GM12878 (cell line): ENCODE results near the gene ECEL1. TPM values are rescaled to one million over a fixed set of nuclear protein-coding genes. Genes with fewer than 3 reads are reported as not detected.
"Not testable (repeated sequence)": the region's sequence is repeated elsewhere in the genome, so short reads cannot be mapped to it uniquely, and the experiment has no call there.

ENCODE experiments used
- ATAC-seq: fragments of 200-7000 bp; cut with Tn5 transposase; 3 replicates; pipeline ENCODE4 v1.9.1; 2020; ENCODE audit warnings: mild to moderate bottlenecking, moderate library complexity
- BruUV-seq: library from RNA; stranded (reverse); fragments of 400-500 nt; replicated peaks from 2 replicates; lab custom pipeline; 2021; lab: Mats Ljungman, UMichigan
- CTCF ChIA-PET: fragments of 300-600 bp; sonication (Branson Sonifier 250); formaldehyde crosslinking; extraction: SDS; loops from one replicate; lab custom pipeline; 2021; ENCODE audit warnings: inconsistent platforms; lab: Yijun Ruan, JAX
- POLR2A ChIA-PET: fragments of 350-600 bp; formaldehyde crosslinking; extraction: SDS; loops from one replicate; lab custom pipeline; 2021; ENCODE audit warnings: inconsistent platforms; lab: Charles Lee
- RAD21 ChIA-PET: fragments of 300-600 bp; sonication (Branson Sonifier 250); formaldehyde crosslinking; loops from one replicate; lab custom pipeline; 2023; ENCODE audit warnings: antibody characterized with exemption; ENCODE audit not compliant: unreplicated experiment; lab: Charles Lee
- SMC1A ChIA-PET: fragments of 300-600 bp; sonication (Branson Sonifier 250); formaldehyde crosslinking; loops from one replicate; lab custom pipeline; 2023; ENCODE audit not compliant: unreplicated experiment, uncharacterized antibody; lab: Charles Lee
- DNase-seq: peaks from one replicate; pipeline ENCODE4 v3.0.0-alpha.2; 2011; ENCODE audit warnings: low read depth, low spot score
- FAIRE-seq: peaks from 3 replicates; lab custom pipeline; 2011; peaks lifted over from hg19 to GRCh38; lab: Jason Lieb, UNC
- H2AFZ ChIP-seq: 2 replicates; pipeline ENCODE4 v1.6.0; 2011; ENCODE audit warnings: low read depth, low read length, control low read depth; ENCODE audit not compliant: control insufficient read depth
- H3K27ac ChIP-seq: 2 replicates; pipeline ENCODE4 v1.5.1; 2011; ENCODE audit warnings: control low read depth; ENCODE audit not compliant: control insufficient read depth, insufficient read depth
- H3K27me3 ChIP-seq, 2 experiments: replicated peaks in 1 of 2; 2 replicates each; pipeline versions ENCODE4 v1.6.0 to v1.6.1; 2011; ENCODE audit warnings: low read length in 1 of 2; ENCODE audit not compliant: control insufficient read depth in 2 of 2, insufficient read depth in 2 of 2
- H3K36me3 ChIP-seq, 2 experiments: 2 replicates each; pipeline ENCODE4 v1.5.1; 2011; ENCODE audit warnings: low read length in 1 of 2; ENCODE audit not compliant: control insufficient read depth in 2 of 2, insufficient read depth in 2 of 2
- H3K4me1 ChIP-seq: 2 replicates; pipeline ENCODE4 v1.6.1; 2011; ENCODE audit warnings: mild to moderate bottlenecking, low read length, moderate library complexity, mixed read lengths; ENCODE audit not compliant: control insufficient read depth, insufficient read depth
- H3K4me2 ChIP-seq: 2 replicates; pipeline ENCODE4 v1.6.0; 2011; ENCODE audit warnings: control low read depth; ENCODE audit not compliant: control insufficient read depth, insufficient read depth
- H3K4me3 ChIP-seq: fragments of 200-600 bp; sonication (generic); 2 replicates; pipeline ENCODE4 v1.5.1; 2016
- H3K79me2 ChIP-seq: 2 replicates; pipeline ENCODE4 v1.6.0; 2011; ENCODE audit warnings: low read length; ENCODE audit not compliant: control insufficient read depth, insufficient read depth
- H3K9ac ChIP-seq: 2 replicates; pipeline ENCODE4 v1.8.0; 2011; ENCODE audit warnings: low read length, control low read depth, mixed read lengths; ENCODE audit not compliant: control insufficient read depth, insufficient read depth
- H3K9me3 ChIP-seq: replicated peaks from 3 replicates; pipeline ENCODE4 v1.5.1; 2011; ENCODE audit warnings: mild to moderate bottlenecking, low read length; ENCODE audit not compliant: control insufficient read depth, insufficient read depth
- H4K20me1 ChIP-seq: 2 replicates; pipeline ENCODE4 v1.6.0; 2011; ENCODE audit not compliant: control insufficient read depth, insufficient read depth
- CBX5 ChIP-seq: sonication (generic); IDR thresholded peaks from 2 replicates; pipeline ENCODE4 v1.6.1; 2016; ENCODE audit warnings: low read depth, moderate library complexity, mild to moderate bottlenecking, inconsistent platforms
- GATAD2B ChIP-seq: fragments of 450-650 bp; conservative IDR thresholded peaks from 2 replicates; pipeline ENCODE4 v1.6.1; 2017; ENCODE audit warnings: low read depth, mild to moderate bottlenecking, moderate library complexity
- SMAD5 ChIP-seq: IDR thresholded peaks from 2 replicates; pipeline ENCODE4 v1.6.1; 2016; ENCODE audit warnings: antibody characterized with exemption, low read depth
- SMARCA5 ChIP-seq: fragments of 450-650 bp; IDR thresholded peaks from 2 replicates; pipeline ENCODE4 v1.6.1; 2017; ENCODE audit warnings: mild to moderate bottlenecking
- SRF ChIP-seq, 2 experiments: IDR thresholded peaks; 2 replicates each; pipeline ENCODE4 v1.6.1; 2011; ENCODE audit warnings: low read depth in 2 of 2, low read length in 2 of 2, mild to moderate bottlenecking in 1 of 2, moderate library complexity in 1 of 2
- STAT3 ChIP-seq: IDR thresholded peaks from 2 replicates; pipeline ENCODE4 v1.6.1; 2011; ENCODE audit warnings: low read depth, low read length, improper control_type of control experiment
- SUPT20H ChIP-seq: IDR thresholded peaks from 2 replicates; pipeline ENCODE4 v1.6.1; 2011; ENCODE audit warnings: low read depth, mild to moderate bottlenecking, low read length, moderate library complexity, borderline replicate concordance; ENCODE audit not compliant: control insufficient read depth
- WGBS: methylation state at CpG from one replicate; pipeline ENCODE4 v1.1.6; 2016; ENCODE audit warnings: low lambda C conversion rate; ENCODE audit not compliant: insufficient replicate concordance, insufficient coverage; ENCODE audit errors: missing lambda C conversion rate; 5-methylcytosine and 5-hydroxymethylcytosine counted together
- in situ Hi-C: fragments of 300-500 bp; cut with MboI; formaldehyde crosslinking; loops from 9 replicates; pipeline ENCODE4 v1.14.3; 2018; ENCODE audit warnings: mixed read lengths
- intact Hi-C: fragments of 100-400 bp; cut with micrococcal nuclease; formaldehyde crosslinking; loops from one replicate; pipeline ENCODE4 v1.14.2; 2022; ENCODE audit not compliant: unreplicated experiment
- polyA plus RNA-seq, 11 experiments: library from polyadenylated mRNA; depleted of rRNA in 4 of 11; unstranded in 6 of 11; stranded (reverse) in 5 of 11; fragments of >200 nt; fragmentation: Nextera tagmentation in 4 of 11; fragmentation: Illumina TruSeq in 1 of 11; extraction: Ambion mirVana in 4 of 11; extraction: Trizol in 1 of 11; gene quantifications; 1 replicate in 1 of 11; 2 replicates in 10 of 11; pipeline versions ENCODE4 v1.2.1 to v1.2.3, GENCODE V29; 2011 to 2016; ENCODE audit warnings: inconsistent platforms in 2 of 11, missing spikeins in 2 of 11, low read depth in 1 of 11
- total RNA-seq, 4 experiments: library from RNA; depleted of rRNA in 3 of 4; stranded (reverse); fragments of >200 nt in 3 of 4; fragmentation: Illumina TruSeq in 1 of 4; extraction: Trizol in 1 of 4; gene quantifications; 2 replicates each; pipeline versions ENCODE4 v1.2.1 to v1.2.3, GENCODE V29; 2013 to 2021
- TF ChIP-seq, protein P1 (sequence below): fragments of 450-650 bp; formaldehyde crosslinking; IDR thresholded peaks from 2 replicates; pipeline ENCODE4 v1.4.0; 2020; ENCODE audit warnings: mild to moderate bottlenecking, moderate library complexity

Gene ECEL1
- total and polyA plus RNA-seq, 10 of the 15 experiments (the other 5 are each of a cell fraction or from before 2014, with no cell fraction given): not detected

DNA sequence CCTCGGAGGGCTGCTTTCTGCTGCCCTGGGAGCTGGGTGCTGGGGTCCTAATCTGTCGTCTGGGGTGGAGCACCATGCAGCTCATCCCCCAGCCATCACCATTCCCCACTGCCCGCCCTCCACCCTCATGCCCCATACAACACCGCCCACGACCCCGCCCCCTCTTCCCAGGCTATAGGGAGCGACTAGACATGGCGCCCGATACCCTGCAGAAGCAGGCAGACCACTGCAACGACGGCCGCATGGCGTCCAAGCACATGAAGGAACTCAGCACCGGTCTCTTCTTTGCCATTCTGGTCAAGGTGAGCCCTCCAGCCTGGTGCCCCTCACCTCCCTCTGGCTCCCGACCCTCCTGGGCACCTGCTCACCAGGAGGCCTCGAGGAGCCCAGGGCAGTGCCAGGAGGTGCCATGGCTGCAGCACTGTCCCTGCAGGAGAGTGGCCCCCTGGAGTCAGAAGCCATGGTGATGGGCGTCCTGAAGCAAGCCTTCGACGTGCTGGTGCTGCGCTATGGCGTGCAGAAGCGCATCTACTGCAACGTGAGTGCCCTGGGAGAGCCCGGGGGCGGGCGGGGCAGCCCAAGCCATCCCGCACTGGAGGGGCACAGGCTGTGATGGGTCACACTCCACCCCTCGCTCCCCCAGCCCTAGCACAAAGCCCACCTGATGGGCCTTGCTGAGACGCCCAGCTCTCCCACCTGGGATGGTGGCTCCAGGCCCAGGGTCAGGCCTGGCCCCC, 42.3 kb downstream of the ECEL1 start:
- WGBS: 44% methylated on average over 23 of the region's 29 CpGs

DNA sequence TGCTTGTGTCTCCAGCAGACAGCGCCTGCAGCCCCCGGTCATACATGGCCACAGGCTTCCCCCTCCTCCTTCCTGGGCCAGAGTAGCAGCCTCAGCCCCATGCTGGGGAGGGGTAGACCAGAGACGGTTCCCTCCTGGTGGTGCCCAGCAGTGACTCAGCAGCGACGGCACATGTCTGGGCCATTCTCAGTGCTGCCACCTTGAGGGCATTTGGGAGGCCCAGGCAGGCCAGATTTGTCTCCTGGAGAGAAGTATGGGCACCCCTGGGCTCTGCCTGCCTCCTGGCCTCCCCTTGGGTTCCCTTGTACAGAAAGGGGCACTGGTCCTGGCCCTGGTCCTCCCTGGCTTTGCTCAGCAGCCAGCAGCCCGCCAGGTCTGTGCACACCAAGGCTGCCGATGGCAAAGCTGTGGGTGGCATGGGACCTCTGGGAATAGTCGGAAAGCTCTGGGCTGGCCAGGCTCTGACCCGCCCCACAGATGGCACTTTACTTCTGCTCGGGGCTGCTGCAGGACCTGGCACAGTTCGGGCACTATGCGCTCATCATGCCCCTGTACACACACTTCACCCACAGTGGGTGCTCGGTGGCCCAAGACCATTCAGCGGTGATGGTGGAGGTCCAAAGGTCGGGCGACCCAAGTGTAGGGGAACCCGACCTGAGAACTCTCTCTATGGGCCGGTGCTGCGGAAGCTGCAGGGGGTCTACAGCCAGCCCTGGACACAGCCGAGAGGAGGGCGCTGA, 43.1 kb downstream of the ECEL1 start:
- Histone ChIP-seq H3K9ac (no peak overlapping the region), H3K4me2 (no peak overlapping the region), H3K4me1 (no peaks in the 10 kb centered on the region; the same call in 1 of the 2 replicates), H3K79me2 (no peaks in the 10 kb centered on the region), H3K27me3 (no peaks in the 10 kb centered on the region; a peak in 1 of 4 replicates), H3K27ac (no peak overlapping the region), H4K20me1 (no peaks in the 10 kb centered on the region), H3K36me3 (no peaks in the 10 kb centered on the region), H3K9me3 (no peaks in the 10 kb centered on the region), H3K4me3 (no peak overlapping the region), H2AFZ (peak overlapping the region; percentile 82)
- 38% methylated on average over 20 of the region's 21 CpGs for WGBS
- CTCF ChIA-PET: interaction anchor here (0.6 to 1.3 kb wide), 4 partner anchors 8 to 309 kb away, joined by 3 to 5 read pairs (median 4); no protein-coding TSS in a partner anchor
- no TSS peak for BruUV-seq
- SMC1A ChIA-PET: no interaction called here
- peak; percentile 76 for ATAC-seq
- POLR2A ChIA-PET: no interaction called here
- DNase-seq: no peak
- intact Hi-C loops: loop anchor here (5.0 kb wide), 2 partner anchors 517 to 592 kb away; partner anchors contain the start of gene NPPC
- FAIRE-seq: peak; percentile 52
- RAD21 ChIA-PET: no interaction called here
- in situ Hi-C loops: no loop called here
- no peak for TF ChIP-seq SMAD5
- TF ChIP-seq, protein P1, sequence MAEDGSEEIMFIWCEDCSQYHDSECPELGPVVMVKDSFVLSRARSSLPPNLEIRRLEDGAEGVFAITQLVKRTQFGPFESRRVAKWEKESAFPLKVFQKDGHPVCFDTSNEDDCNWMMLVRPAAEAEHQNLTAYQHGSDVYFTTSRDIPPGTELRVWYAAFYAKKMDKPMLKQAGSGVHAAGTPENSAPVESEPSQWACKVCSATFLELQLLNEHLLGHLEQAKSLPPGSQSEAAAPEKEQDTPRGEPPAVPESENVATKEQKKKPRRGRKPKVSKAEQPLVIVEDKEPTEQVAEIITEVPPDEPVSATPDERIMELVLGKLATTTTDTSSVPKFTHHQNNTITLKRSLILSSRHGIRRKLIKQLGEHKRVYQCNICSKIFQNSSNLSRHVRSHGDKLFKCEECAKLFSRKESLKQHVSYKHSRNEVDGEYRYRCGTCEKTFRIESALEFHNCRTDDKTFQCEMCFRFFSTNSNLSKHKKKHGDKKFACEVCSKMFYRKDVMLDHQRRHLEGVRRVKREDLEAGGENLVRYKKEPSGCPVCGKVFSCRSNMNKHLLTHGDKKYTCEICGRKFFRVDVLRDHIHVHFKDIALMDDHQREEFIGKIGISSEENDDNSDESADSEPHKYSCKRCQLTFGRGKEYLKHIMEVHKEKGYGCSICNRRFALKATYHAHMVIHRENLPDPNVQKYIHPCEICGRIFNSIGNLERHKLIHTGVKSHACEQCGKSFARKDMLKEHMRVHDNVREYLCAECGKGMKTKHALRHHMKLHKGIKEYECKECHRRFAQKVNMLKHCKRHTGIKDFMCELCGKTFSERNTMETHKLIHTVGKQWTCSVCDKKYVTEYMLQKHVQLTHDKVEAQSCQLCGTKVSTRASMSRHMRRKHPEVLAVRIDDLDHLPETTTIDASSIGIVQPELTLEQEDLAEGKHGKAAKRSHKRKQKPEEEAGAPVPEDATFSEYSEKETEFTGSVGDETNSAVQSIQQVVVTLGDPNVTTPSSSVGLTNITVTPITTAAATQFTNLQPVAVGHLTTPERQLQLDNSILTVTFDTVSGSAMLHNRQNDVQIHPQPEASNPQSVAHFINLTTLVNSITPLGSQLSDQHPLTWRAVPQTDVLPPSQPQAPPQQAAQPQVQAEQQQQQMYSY (CRISPR knock-in tag): no peak
- no peak for TF ChIP-seq STAT3
- 0 out of 2 replicates have a peak, but pooled peaks have one; percentile 53 for TF ChIP-seq SMARCA5
- TF ChIP-seq CBX5: no peak
- no peak for TF ChIP-seq SUPT20H
- no peak for TF ChIP-seq SRF (IDR thresholded peaks at IDR 0.05; ENCODE audit: low read depth in 2 of 2, low read length in 2 of 2)
- TF ChIP-seq GATAD2B: no peak

More for the DNA sequence above, 42.3 kb downstream of the ECEL1 start:
- in situ Hi-C loops, H2AFZ ChIP-seq, FAIRE-seq, DNase-seq, ATAC-seq, RAD21 ChIA-PET, H3K9me3 ChIP-seq, H3K4me1 ChIP-seq, BruUV-seq, intact Hi-C loops, H3K27me3 ChIP-seq, H3K27ac ChIP-seq, SMC1A ChIA-PET, POLR2A ChIA-PET, H3K4me2 ChIP-seq, H3K79me2 ChIP-seq, H3K4me3 ChIP-seq, H3K36me3 ChIP-seq, H4K20me1 ChIP-seq, H3K9ac ChIP-seq: not testable (repeated sequence)
- CTCF ChIA-PET: interaction anchor here (1.0 to 1.3 kb wide), 2 partner anchors 55 to 76 kb away, joined by 3 to 4 read pairs; no protein-coding TSS in a partner anchor
